HFF-Myc (cell line): ENCODE data around the gene SSR2.

Experiments
- DNase-seq: peaks from one replicate; pipeline ENCODE4 v3.0.0-alpha.2; 2011; ENCODE audit warnings: low read depth; ENCODE audit errors: extremely low read depth
- H3K4me3 ChIP-seq: replicated peaks from 2 replicates; pipeline ENCODE4 v1.5.1; 2011; ENCODE audit warnings: low read depth, mild to moderate bottlenecking, control low read depth, low read length
- CTCF ChIP-seq: IDR thresholded peaks from 2 replicates; pipeline ENCODE4 v1.5.1; 2012; ENCODE audit warnings: mild to moderate bottlenecking, low read depth, low read length, control low read depth; ENCODE audit errors: missing control alignments

The SSR2 gene

GRCh38 chr1:155973723-155974122 is 47.0 kb downstream of the SSR2 start:
- DNase-seq, result no peak
- H3K4me3 ChIP-seq, result no peak overlapping the region
- TF ChIP-seq CTCF, result no peak

- no peak overlapping the region for H3K4me3 ChIP-seq
- no peak for DNase-seq
- TF ChIP-seq CTCF, result no peak
Observed at GRCh38 chr1:155971910-155972809, 48.6 kb downstream of the SSR2 start.

GRCh38 chr1:155970531-155971167 is 50.1 kb downstream of the SSR2 start:
- DNase-seq, result no peak
- H3K4me3 ChIP-seq, result no peak overlapping the region
- no peak for TF ChIP-seq CTCF

GRCh38 chr1:155969377-155969791 is 51.4 kb downstream of the SSR2 start:
- no peak overlapping the region for H3K4me3 ChIP-seq
- no peak for TF ChIP-seq CTCF

GRCh38 chr1:155968670-155969069 is 52.1 kb downstream of the SSR2 start:
- TF ChIP-seq CTCF, result no peak
- no peak overlapping the region for H3K4me3 ChIP-seq
- DNase-seq, result no peak

More at GRCh38 chr1:155969377-155969791, 51.4 kb downstream of the SSR2 start:
- no peak for DNase-seq

- no peak for DNase-seq
- H3K4me3 ChIP-seq, result no peak overlapping the region
- no peak for TF ChIP-seq CTCF
Observed at GRCh38 chr1:155968051-155968400, 52.7 kb downstream of the SSR2 start.
